Measurements from ENCODE around the gene XPNPEP3. TPM values are rescaled to one million over a fixed set of nuclear protein-coding genes. Genes with fewer than 3 reads are reported as not detected.

XPNPEP3 gene
- total RNA-seq, 1 experiment from 2014 or later, result 14.9 TPM

- H3K4me3 ChIP-seq, result no peak overlapping the region
- peaks cover 82% of the 10 kb centered on the region for H3K36me3 ChIP-seq
- no peak overlapping the region for H3K27ac ChIP-seq
- H3K27me3 ChIP-seq (replicated peaks), result no peaks in the 10 kb centered on the region
- DNase-seq (ENCODE audit: low read depth in 1 of 2, low spot score in 2 of 2), result no peak
- H3K4me1 ChIP-seq (replicated peaks), result no peaks in the 10 kb centered on the region
- H3K9me3 ChIP-seq (replicated peaks), result no peaks in the 10 kb centered on the region
Observed at GRCh38 chr22:40967111-40967760, 110.3 kb downstream of the XPNPEP3 start.

GRCh38 chr22:40972587-40972986 is 115.6 kb downstream of the XPNPEP3 start:
- peaks cover 42% of the 10 kb centered on the region for H3K36me3 ChIP-seq
- DNase-seq (ENCODE audit: low read depth in 1 of 2, low spot score in 2 of 2), result no peak
- H3K27me3 ChIP-seq (replicated peaks), result no peaks in the 10 kb centered on the region

GRCh38 chr22:40973144-40973543 is 116.2 kb downstream of the XPNPEP3 start:
- Histone ChIP-seq H3K27me3 (replicated peaks) (no peaks in the 10 kb centered on the region), H3K9me3 (replicated peaks) (no peaks in the 10 kb centered on the region), H3K27ac (no peak overlapping the region), H3K4me1 (replicated peaks) (no peaks in the 10 kb centered on the region), H3K4me3 (no peak overlapping the region), H3K36me3 (peaks cover 36% of the 10 kb centered on the region)
- DNase-seq (ENCODE audit: low read depth in 1 of 2, low spot score in 2 of 2), result no peak

More at GRCh38 chr22:40972587-40972986, 115.6 kb downstream of the XPNPEP3 start:
- Histone ChIP-seq H3K4me3 (no peak overlapping the region), H3K27ac (no peak overlapping the region), H3K4me1 (replicated peaks) (no peaks in the 10 kb centered on the region), H3K9me3 (replicated peaks) (no peaks in the 10 kb centered on the region)

GRCh38 chr22:40975366-40975765 is 118.4 kb downstream of the XPNPEP3 start:
- Histone ChIP-seq H3K27me3 (replicated peaks) (no peaks in the 10 kb centered on the region), H3K9me3 (replicated peaks) (no peaks in the 10 kb centered on the region), H3K4me1 (replicated peaks) (no peaks in the 10 kb centered on the region), H3K36me3 (peaks cover 19% of the 10 kb centered on the region), H3K4me3 (no peak overlapping the region), H3K27ac (no peak overlapping the region)
- no peak for DNase-seq (ENCODE audit: low read depth in 1 of 2, low spot score in 2 of 2)

- H3K27ac ChIP-seq, result no peak overlapping the region
- no peaks in the 10 kb centered on the region for H3K9me3 ChIP-seq (replicated peaks)
- no peak overlapping the region for H3K4me3 ChIP-seq
- H3K36me3 ChIP-seq, result peaks cover 8% of the 10 kb centered on the region
- DNase-seq (ENCODE audit: low read depth in 1 of 2, low spot score in 2 of 2), result no peak
- no peaks in the 10 kb centered on the region for H3K27me3 ChIP-seq (replicated peaks)
- no peaks in the 10 kb centered on the region for H3K4me1 ChIP-seq (replicated peaks)
Observed at GRCh38 chr22:40976866-40977700, 120.1 kb downstream of the XPNPEP3 start.

GRCh38 chr22:40979198-40979597 is 122.2 kb downstream of the XPNPEP3 start:
- Histone ChIP-seq H3K4me3 (no peak overlapping the region), H3K27me3 (replicated peaks) (no peaks in the 10 kb centered on the region)
- DNase-seq (ENCODE audit: low read depth in 1 of 2, low spot score in 2 of 2), result no peak

GRCh38 chr22:40979871-40980270 is 122.9 kb downstream of the XPNPEP3 start:
- DNase-seq (ENCODE audit: low read depth in 1 of 2, low spot score in 2 of 2), result no peak
- Histone ChIP-seq H3K27me3 (replicated peaks) (no peaks in the 10 kb centered on the region), H3K36me3 (no peaks in the 10 kb centered on the region), H3K9me3 (replicated peaks) (no peaks in the 10 kb centered on the region), H3K4me3 (no peak overlapping the region), H3K4me1 (replicated peaks) (no peaks in the 10 kb centered on the region), H3K27ac (no peak overlapping the region)

More at GRCh38 chr22:40979198-40979597, 122.2 kb downstream of the XPNPEP3 start:
- H3K27ac ChIP-seq, result no peak overlapping the region
- H3K9me3 ChIP-seq (replicated peaks), result no peaks in the 10 kb centered on the region
- no peaks in the 10 kb centered on the region for H3K4me1 ChIP-seq (replicated peaks)
- no peaks in the 10 kb centered on the region for H3K36me3 ChIP-seq

Other genes starting within 250 kb of the XPNPEP3 start
- gene MRTFA, start 220.4 kb upstream of the XPNPEP3 start, total RNA-seq (2014; rRNA removed; shearing (Covaris generic)), result 21.4 and 27.8 TPM in 2 replicates
- gene MCHR1, start 177.7 kb upstream of the XPNPEP3 start, total RNA-seq (2014; rRNA removed; shearing (Covaris generic)), result not detected in 2 replicates
- 38.8 and 40.2 TPM in 2 replicates for gene SLC25A17, start 37.8 kb upstream of the XPNPEP3 start, total RNA-seq (2014; rRNA removed; shearing (Covaris generic))
- gene ST13, start 509 bp upstream of the XPNPEP3 start, total RNA-seq (2014; rRNA removed; shearing (Covaris generic)), result 190 and 334 TPM in 2 replicates
- gene DNAJB7, start 5.0 kb downstream of the XPNPEP3 start, total RNA-seq (2014; rRNA removed; shearing (Covaris generic)), result not detected in 2 replicates
- 105 and 153 TPM in 2 replicates for gene RBX1, start 94.2 kb downstream of the XPNPEP3 start, total RNA-seq (2014; rRNA removed; shearing (Covaris generic))
- gene EP300, start 235.4 kb downstream of the XPNPEP3 start, total RNA-seq (2014; rRNA removed; shearing (Covaris generic)), result 17.2 and 24.5 TPM in 2 replicates